ENCODE data around the gene KCNJ9.

Gene KCNJ9

DNA sequence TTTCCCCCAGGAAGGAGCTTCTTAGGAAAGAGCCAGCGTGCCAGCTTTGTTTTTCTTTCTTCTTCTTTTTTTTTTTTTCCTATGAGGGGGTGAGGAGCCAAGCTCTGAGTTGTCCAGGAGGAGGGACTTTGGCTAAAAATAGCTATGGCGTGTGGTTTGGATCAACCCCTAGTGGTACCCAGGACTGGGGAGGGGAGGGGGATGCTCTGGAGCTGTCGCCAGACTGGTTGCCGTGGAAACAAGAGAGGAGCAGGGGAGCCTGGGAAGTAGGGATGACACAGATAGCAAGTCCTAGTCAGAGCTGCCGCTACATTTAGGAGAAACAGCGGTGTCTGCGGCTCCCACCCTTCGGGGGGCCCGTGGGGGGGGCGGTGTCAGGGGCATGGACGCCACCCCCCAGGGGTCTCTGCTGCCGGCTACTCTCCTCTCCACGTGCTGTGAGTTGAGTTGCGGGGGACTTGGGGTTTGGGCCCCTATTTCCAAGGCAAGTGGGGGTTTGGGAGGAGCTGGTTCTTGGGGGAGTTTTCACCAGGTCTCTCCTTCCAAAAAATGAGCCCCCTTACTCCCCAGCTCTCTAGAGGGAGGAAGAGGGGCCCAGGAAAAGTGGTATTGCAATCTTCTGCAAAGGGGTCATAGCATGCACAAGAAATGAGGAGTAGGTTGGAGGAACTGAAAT lies at the start of gene KCNJ9:
TSS of gene KCNJ9 (plus strand) at position 278 of the 676 bp plus-strand sequence. CDS start 2,493 bp downstream, outside the sequence.
- TF ChIP-seq, protein P1, sequence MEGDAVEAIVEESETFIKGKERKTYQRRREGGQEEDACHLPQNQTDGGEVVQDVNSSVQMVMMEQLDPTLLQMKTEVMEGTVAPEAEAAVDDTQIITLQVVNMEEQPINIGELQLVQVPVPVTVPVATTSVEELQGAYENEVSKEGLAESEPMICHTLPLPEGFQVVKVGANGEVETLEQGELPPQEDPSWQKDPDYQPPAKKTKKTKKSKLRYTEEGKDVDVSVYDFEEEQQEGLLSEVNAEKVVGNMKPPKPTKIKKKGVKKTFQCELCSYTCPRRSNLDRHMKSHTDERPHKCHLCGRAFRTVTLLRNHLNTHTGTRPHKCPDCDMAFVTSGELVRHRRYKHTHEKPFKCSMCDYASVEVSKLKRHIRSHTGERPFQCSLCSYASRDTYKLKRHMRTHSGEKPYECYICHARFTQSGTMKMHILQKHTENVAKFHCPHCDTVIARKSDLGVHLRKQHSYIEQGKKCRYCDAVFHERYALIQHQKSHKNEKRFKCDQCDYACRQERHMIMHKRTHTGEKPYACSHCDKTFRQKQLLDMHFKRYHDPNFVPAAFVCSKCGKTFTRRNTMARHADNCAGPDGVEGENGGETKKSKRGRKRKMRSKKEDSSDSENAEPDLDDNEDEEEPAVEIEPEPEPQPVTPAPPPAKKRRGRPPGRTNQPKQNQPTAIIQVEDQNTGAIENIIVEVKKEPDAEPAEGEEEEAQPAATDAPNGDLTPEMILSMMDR (IDR thresholded peaks at IDR 0.05; ENCODE audit: borderline replicate concordance, insufficient read depth, low read depth, low read length), result no peak

DNA sequence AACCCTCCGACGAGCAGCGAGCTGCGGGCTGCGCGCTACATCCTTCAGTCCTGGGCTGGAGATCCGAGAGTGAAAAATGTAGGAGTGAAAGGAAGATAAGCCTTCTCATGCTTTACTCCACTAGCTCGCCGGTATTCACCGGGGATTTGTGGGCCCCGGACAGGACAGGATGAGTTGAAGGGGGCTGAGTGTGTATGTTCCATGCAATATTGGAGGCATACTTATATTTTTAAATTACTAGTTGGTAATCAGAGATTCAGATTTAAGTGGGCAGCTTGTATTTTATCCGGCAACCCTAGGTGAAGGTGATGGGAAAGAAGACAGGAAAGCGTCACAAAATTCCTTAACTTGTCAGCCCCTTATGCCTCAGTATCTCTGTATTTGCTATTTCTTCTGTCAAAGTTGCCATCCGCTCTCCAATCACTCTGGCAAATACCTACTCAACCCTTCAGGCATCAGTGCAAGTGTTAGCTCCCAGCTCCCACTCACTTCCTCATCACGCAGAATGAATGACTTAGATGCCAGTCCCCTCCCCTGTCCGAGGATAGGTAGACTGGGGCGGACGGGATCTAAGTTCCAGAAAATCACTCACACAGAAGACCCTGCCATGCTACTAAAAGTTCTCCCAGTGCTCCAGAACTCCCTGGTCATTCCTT lies 49.0 kb upstream of the KCNJ9 start:
- peak overlapping the region; percentile 66 for H3K4me3 ChIP-seq (ENCODE audit: low read depth, low read length)
- TF ChIP-seq, protein P1 (IDR thresholded peaks at IDR 0.05; ENCODE audit: borderline replicate concordance, insufficient read depth, low read depth, low read length), result no peak

More for the DNA sequence above, at the start of gene KCNJ9:
- no peak within 1 kb of the TSS for H3K4me3 ChIP-seq (ENCODE audit: low read depth, low read length)

DNA sequence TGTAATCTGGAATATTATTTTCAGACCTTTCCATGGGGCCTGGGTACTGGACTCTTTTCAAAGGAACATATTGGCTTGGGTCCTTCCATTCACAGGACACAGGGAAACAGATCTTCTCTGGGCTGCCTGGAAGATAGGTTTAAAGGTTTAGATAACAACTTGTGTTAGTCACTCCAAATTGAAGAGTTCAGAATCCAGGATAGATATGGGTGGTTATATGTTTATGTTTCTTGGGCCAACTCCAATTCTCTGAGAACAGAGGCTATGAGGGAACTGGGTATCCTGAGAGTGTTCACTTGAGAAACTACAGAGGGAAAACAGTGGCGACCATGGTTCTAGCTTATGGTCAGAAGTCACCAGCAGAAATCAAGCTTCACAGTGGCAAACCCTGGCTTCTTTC lies 40.9 kb upstream of the KCNJ9 start:
- TF ChIP-seq, protein P1 (IDR thresholded peaks at IDR 0.05; ENCODE audit: borderline replicate concordance, insufficient read depth, low read depth, low read length), result no peak
- H3K4me3 ChIP-seq (ENCODE audit: low read depth, low read length), result no peak overlapping the region

DNA sequence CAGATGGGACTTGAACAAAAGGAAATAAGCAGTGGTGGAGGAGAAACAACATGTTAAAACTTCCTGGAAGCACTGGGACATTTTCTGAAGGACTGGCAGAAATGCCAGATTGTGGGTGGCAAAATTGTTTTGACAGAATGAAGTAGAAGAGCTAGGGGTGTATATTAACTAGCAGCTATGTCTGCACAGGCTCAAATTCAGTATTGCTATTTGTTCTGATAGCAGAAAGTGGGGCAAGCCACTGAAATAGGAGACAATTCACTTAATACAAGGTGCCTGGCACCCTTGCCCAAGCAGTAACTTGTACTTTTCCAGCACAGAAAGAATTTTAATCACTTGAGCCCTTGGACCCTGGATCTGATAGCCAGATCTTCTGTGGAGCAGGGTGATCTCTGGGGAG lies 37.8 kb upstream of the KCNJ9 start:
- TF ChIP-seq, protein P1 (IDR thresholded peaks at IDR 0.05; ENCODE audit: borderline replicate concordance, insufficient read depth, low read depth, low read length), result no peak
- H3K4me3 ChIP-seq (ENCODE audit: low read depth, low read length), result no peak overlapping the region

DNA sequence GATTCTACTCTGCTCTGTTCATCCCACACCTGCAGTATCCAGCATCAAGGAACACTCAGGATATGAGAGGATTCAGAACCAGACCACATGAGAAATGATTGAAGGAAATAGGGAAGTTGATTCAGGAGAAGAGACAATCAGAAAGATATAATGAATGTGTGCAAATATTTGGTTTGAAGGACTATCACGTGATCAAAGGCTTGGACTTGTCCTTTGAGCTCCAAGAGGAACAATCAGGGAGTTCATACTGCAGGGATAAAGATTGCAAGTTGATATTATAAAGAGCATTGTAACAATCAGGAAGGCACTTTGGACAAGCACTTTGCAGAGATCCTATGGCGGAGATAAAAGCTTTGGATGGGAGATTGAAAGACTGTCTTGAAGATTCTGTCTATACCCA lies 35.7 kb upstream of the KCNJ9 start:
- TF ChIP-seq, protein P1 (IDR thresholded peaks at IDR 0.05; ENCODE audit: borderline replicate concordance, insufficient read depth, low read depth, low read length), result no peak
- no peak overlapping the region for H3K4me3 ChIP-seq (ENCODE audit: low read depth, low read length)

DNA sequence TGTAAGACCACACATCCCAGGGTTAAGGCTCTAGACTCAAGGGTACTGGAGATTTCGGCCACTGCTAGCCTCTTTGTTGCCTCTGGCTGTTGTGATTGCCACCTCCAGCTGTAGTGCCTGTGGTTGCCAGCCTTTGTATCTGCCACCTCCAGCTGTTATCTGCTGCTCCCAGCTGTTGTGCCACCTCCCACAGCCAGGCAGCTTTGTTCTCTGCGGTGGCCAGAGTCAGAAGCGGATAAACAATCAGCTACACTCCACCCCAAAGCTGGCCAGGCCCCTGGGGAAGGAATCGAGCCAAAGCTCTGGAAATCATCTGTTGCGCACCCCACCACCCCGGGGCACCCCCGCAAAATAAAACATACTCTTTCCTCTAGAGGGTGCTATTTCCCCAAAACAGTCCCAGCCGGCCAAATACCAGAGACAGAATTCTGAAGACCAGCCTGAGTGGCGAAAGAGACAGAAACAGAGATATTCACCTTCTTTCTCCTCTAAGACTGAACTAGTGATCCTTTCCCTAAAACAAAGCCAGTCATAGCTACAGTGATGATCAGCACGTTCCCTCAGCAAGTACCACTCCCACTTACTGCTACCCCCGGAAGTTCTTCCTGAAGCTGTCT lies 34.7 kb upstream of the KCNJ9 start:
- no peak overlapping the region for H3K4me3 ChIP-seq (ENCODE audit: low read depth, low read length)
- TF ChIP-seq, protein P1 (IDR thresholded peaks at IDR 0.05; ENCODE audit: borderline replicate concordance, insufficient read depth, low read depth, low read length), result peak; percentile 49
